Prostate gland (tissue), 2 donors: Measurements from ENCODE around the gene SMAP2. TPM values are rescaled to one million over a fixed set of nuclear protein-coding genes. Genes with fewer than 3 reads are reported as not detected.
"Not testable (repeated sequence)": the region's sequence is repeated elsewhere in the genome, so short reads cannot be mapped to it uniquely, and the experiment has no call there.

Experiments used
- DNase-seq: peaks from one replicate; pipeline ENCODE4 v3.0.0-alpha.2; 2019; ENCODE audit warnings: low spot score
- H3K27ac ChIP-seq, 2 donors: fragments of 200-600 bp; sonication (generic); 2 replicates each; pipeline ENCODE4 v1.5.1; 2017 to 2019
- H3K27me3 ChIP-seq: fragments of 200-600 bp; sonication (generic); replicated peaks from 2 replicates; pipeline ENCODE4 v1.5.1; 2019; ENCODE audit not compliant: insufficient read depth
- H3K36me3 ChIP-seq, 2 donors: fragments of 200-600 bp; sonication (generic); 1 replicate in 1 of 2; 2 replicates in 1 of 2; pipeline versions ENCODE4 v1.5.1 to v1.8.1; 2017 to 2019
- H3K4me1 ChIP-seq: fragments of 200-600 bp; sonication (generic); replicated peaks from 2 replicates; pipeline ENCODE4 v1.5.1; 2019
- H3K4me3 ChIP-seq, 2 donors: fragments of 200-600 bp; sonication (generic); 2 replicates each; pipeline ENCODE4 v1.5.1; 2017 to 2019
- H3K9me3 ChIP-seq: fragments of 200-600 bp; sonication (generic); 2 replicates; pipeline ENCODE4 v1.5.1; 2017
- CTCF ChIP-seq, 4 experiments: fragments of 200-600 bp in 2 of 4; fragments of 450-650 bp in 2 of 4; sonication (generic) in 2 of 4; IDR thresholded peaks; 1 replicate in 3 of 4; 2 replicates in 1 of 4; pipeline ENCODE4 v1.5.1; 2016 to 2019; ENCODE audit warnings: antibody characterized with exemption in 4 of 4, mild to moderate bottlenecking in 2 of 4, moderate library complexity in 2 of 4
- POLR2A ChIP-seq: fragments of 450-650 bp; IDR thresholded peaks from one replicate; pipeline ENCODE4 v1.6.1; 2016; ENCODE audit warnings: antibody characterized with exemption, mild to moderate bottlenecking
- POLR2AphosphoS5 ChIP-seq: sonication (generic); formaldehyde crosslinking; IDR thresholded peaks from one replicate; pipeline ENCODE4 v1.6.1; 2017; ENCODE audit warnings: antibody characterized with exemption
- WGBS: methylation state at CpG from one replicate; pipeline ENCODE4 v1.1.5; 2018; 5-methylcytosine and 5-hydroxymethylcytosine counted together
- intact Hi-C: fragments of 100-400 bp; cut with DNase I; formaldehyde crosslinking; loops from one replicate; pipeline ENCODE4 v1.14.2; 2022
- total RNA-seq, 2 donors: library from RNA; depleted of rRNA; stranded (reverse); fragments of >200 nt; gene quantifications; one replicate each; pipeline ENCODE4 v1.1.0, GENCODE V29; 2016

SMAP2 gene
- total RNA-seq, 2 donors from 2014 or later, result 22.0 to 39.6 TPM

GRCh38 chr1:40385437-40386358, 12.2 kb downstream of the SMAP2 start:
- Histone ChIP-seq H3K36me3 (no peaks in the 10 kb centered on the region), H3K27me3 (no peaks in the 10 kb centered on the region), H3K27ac (peak overlapping the region; percentile 55 to 71), H3K9me3 (no peaks in the 10 kb centered on the region), H3K4me3 (no peak overlapping the region), H3K4me1 (peaks cover 26% of the 10 kb centered on the region)
- intact Hi-C loops, result no loop called here
- 74% methylated on average over 6 of the region's 6 CpGs for WGBS
- TF ChIP-seq POLR2AphosphoS5, result peak; percentile 8
- no peak for TF ChIP-seq POLR2A
- DNase-seq, result no peak

GRCh38 chr1:40386359-40386723, 12.8 kb downstream of the SMAP2 start:
- no peak overlapping the region for H3K4me3 ChIP-seq
- WGBS, result 69% methylated on average over 3 of the region's 3 CpGs
- no peaks in the 10 kb centered on the region for H3K9me3 ChIP-seq
- no peaks in the 10 kb centered on the region for H3K36me3 ChIP-seq
- intact Hi-C loops, result no loop called here
- H3K27me3 ChIP-seq, result no peaks in the 10 kb centered on the region
- no peak for DNase-seq
- H3K4me1 ChIP-seq, result peaks cover 26% of the 10 kb centered on the region
- H3K27ac ChIP-seq, result peak overlapping the region; percentile 55 to 71
- TF ChIP-seq CTCF (IDR thresholded peaks at IDR 0.05) (no peak), POLR2AphosphoS5 (no peak), POLR2A (no peak)

- H3K4me1 ChIP-seq, result peaks cover 26% of the 10 kb centered on the region
- H3K36me3 ChIP-seq, result no peaks in the 10 kb centered on the region
- no peak for DNase-seq
- H3K4me3 ChIP-seq, result no peak overlapping the region
- WGBS, result 90% methylated on average over 9 of the region's 9 CpGs
- intact Hi-C loops, result no loop called here
- H3K27me3 ChIP-seq, result no peaks in the 10 kb centered on the region
- no peak for TF ChIP-seq POLR2AphosphoS5
- TF ChIP-seq POLR2A, result no peak
- TF ChIP-seq CTCF (IDR thresholded peaks at IDR 0.05), result no peak
- H3K27ac ChIP-seq, result peak overlapping the region; percentile 13 to 55
- H3K9me3 ChIP-seq, result no peaks in the 10 kb centered on the region
Observed at GRCh38 chr1:40386796-40387195, 13.3 kb downstream of the SMAP2 start.

GRCh38 chr1:40387381-40388306, 14.1 kb downstream of the SMAP2 start:
- WGBS, result 95% methylated on average over 34 of the region's 38 CpGs
- H3K36me3 ChIP-seq, H3K27me3 ChIP-seq, H3K4me3 ChIP-seq, intact Hi-C loops, DNase-seq, H3K9me3 ChIP-seq: not testable (repeated sequence)
- H3K27ac ChIP-seq, result peak overlapping the region; percentile 26 to 51
- peaks cover 22% of the 10 kb centered on the region for H3K4me1 ChIP-seq

GRCh38 chr1:40388456-40389321, 15.2 kb downstream of the SMAP2 start:
- intact Hi-C loops, H3K9me3 ChIP-seq, DNase-seq, H3K4me3 ChIP-seq, H3K36me3 ChIP-seq, H3K27me3 ChIP-seq: not testable (repeated sequence)
- H3K27ac ChIP-seq, result peak overlapping the region in 1 of 2 donors; percentile 33
- 93% methylated on average over 28 of the region's 28 CpGs for WGBS
- peaks cover 14% of the 10 kb centered on the region for H3K4me1 ChIP-seq
